Activated CD4-positive, alpha-beta memory T cell treated with anti-CD3 and anti-CD28 coated beads for 36 hours (primary cell): Measurements from ENCODE around the gene ANXA1. TPM values are rescaled to one million over a fixed set of nuclear protein-coding genes. Genes with fewer than 3 reads are reported as not detected.
"Not testable (repeated sequence)": the region's sequence is repeated elsewhere in the genome, so short reads cannot be mapped to it uniquely, and the experiment has no call there.

ENCODE experiments used
- CTCF ChIA-PET: fragments of 350-600 bp; sonication (Branson Sonifier 250); formaldehyde crosslinking; loops from one replicate; lab custom pipeline; 2021; ENCODE audit warnings: antibody characterized with exemption, inconsistent platforms; lab: Charles Lee
- POLR2A ChIA-PET: fragments of 350-600 bp; sonication (Branson Sonifier 250); formaldehyde crosslinking; loops from one replicate; lab custom pipeline; 2021; ENCODE audit warnings: antibody characterized with exemption; lab: Charles Lee
- DNase-seq: peaks from one replicate; pipeline ENCODE4 v3.0.0-alpha.2; 2020
- H3K27ac Mint-ChIP-seq: one replicate; pipeline ENCODE4 v1.8.0; 2021; ENCODE audit warnings: mixed read lengths
- H3K27me3 Mint-ChIP-seq: one replicate; pipeline ENCODE4 v1.8.0; 2021; ENCODE audit warnings: mixed read lengths
- H3K36me3 Mint-ChIP-seq: one replicate; pipeline ENCODE4 v1.8.0; 2021; ENCODE audit warnings: mixed read lengths
- H3K4me1 Mint-ChIP-seq: one replicate; pipeline ENCODE4 v1.8.0; 2021; ENCODE audit warnings: low read depth, mixed read lengths
- H3K4me3 Mint-ChIP-seq: one replicate; pipeline ENCODE4 v1.8.0; 2021; ENCODE audit warnings: mild to moderate bottlenecking, mixed read lengths
- H3K9me3 Mint-ChIP-seq: one replicate; pipeline ENCODE4 v1.8.0; 2021; ENCODE audit warnings: mixed read lengths
- intact Hi-C: fragments of 100-400 bp; cut with micrococcal nuclease; formaldehyde crosslinking; loops from one replicate; pipeline ENCODE4 v1.15.1; 2023
- total RNA-seq, 2 experiments: library from RNA; stranded (reverse); gene quantifications; one replicate each; pipeline ENCODE4 v1.2.3, GENCODE V29; 2021

ANXA1 gene, protein sequence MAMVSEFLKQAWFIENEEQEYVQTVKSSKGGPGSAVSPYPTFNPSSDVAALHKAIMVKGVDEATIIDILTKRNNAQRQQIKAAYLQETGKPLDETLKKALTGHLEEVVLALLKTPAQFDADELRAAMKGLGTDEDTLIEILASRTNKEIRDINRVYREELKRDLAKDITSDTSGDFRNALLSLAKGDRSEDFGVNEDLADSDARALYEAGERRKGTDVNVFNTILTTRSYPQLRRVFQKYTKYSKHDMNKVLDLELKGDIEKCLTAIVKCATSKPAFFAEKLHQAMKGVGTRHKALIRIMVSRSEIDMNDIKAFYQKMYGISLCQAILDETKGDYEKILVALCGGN
- total RNA-seq: 10 to 100 TPM; 67.7 to 67.9 TPM

GRCh38 chr9:73151653-73152542 is at the start of gene ANXA1:
Gene ANXA1, plus strand, starts transcription at chr9:73151865. Its CDS starts 6,671 bp downstream, at chr9:73158536.
- intact Hi-C loops: loop anchor here (1.0 to 10.0 kb wide), 10 partner anchors 26 to 1995 kb away; partner anchors contain the start of genes CARNMT1, CEMIP2, NMRK1 and OSTF1
- Mint-ChIP-seq H3K27me3 (no peaks in the 10 kb centered on the region), H3K36me3 (no peaks in the 10 kb centered on the region), H3K4me1 (peaks cover 75% of the 10 kb centered on the region), H3K4me3 (peak within 1 kb of the TSS; percentile 83), H3K27ac (peak within 1 kb of the TSS; percentile 88), H3K9me3 (no peaks in the 10 kb centered on the region)
- DNase-seq: no peak
- POLR2A ChIA-PET: interaction anchor here (1.1 to 2.7 kb wide), 4 partner anchors 17 to 36 kb away, joined by 3 to 7 read pairs (median 6); no protein-coding TSS in a partner anchor
- CTCF ChIA-PET: interaction anchor here (1.2 to 1.7 kb wide), 3 partner anchors 11 to 44 kb away, joined by 3 to 7 read pairs (median 4); no protein-coding TSS in a partner anchor

GRCh38 chr9:73104342-73104741 is 47.3 kb upstream of the ANXA1 start:
- Mint-ChIP-seq H3K36me3 (no peaks in the 10 kb centered on the region), H3K9me3 (no peaks in the 10 kb centered on the region), H3K4me3 (no peak overlapping the region), H3K4me1 (no peaks in the 10 kb centered on the region), H3K27me3 (peaks cover 3% of the 10 kb centered on the region), H3K27ac (no peak overlapping the region)
- POLR2A ChIA-PET: no interaction called here
- DNase-seq: no peak
- CTCF ChIA-PET: interaction anchor here (1.0 to 1.3 kb wide), 2 partner anchors 77 to 823 kb away, joined by 3 to 4 read pairs; no protein-coding TSS in a partner anchor
- intact Hi-C loops: no loop called here

DNA sequence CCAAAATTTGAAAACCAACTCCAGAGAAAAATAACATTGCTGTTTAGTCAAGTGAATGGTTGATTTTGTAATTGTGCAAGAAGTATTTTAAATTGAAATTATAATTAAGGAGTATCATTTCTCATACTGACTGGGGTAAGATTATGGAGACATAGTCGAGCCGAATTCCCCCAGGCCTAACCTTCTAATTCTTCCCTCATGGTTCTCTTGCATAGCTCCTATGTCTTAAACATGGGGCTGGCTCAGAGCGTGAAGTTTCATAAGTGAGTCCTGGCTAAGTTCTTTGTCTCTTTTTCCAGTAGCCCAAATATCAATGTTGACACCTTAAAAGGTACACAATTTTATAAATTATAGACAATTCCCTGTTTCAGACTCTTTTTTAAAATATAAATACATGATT is 46.7 kb upstream of the ANXA1 start:
- ChIA-PET CTCF (interaction anchor here (1.3 to 8.1 kb wide), 3 partner anchors 75 to 80 kb away, joined by 4 to 204 read pairs (median 7); no protein-coding TSS in a partner anchor), POLR2A (no interaction called here)
- Mint-ChIP-seq H3K4me3 (no peak overlapping the region), H3K9me3 (no peaks in the 10 kb centered on the region), H3K4me1 (no peaks in the 10 kb centered on the region), H3K36me3 (no peaks in the 10 kb centered on the region), H3K27me3 (peaks cover 3% of the 10 kb centered on the region), H3K27ac (no peak overlapping the region)
- intact Hi-C loops: no loop called here
- no peak for DNase-seq

- H3K9me3 Mint-ChIP-seq, H3K27me3 Mint-ChIP-seq, H3K4me1 Mint-ChIP-seq, H3K36me3 Mint-ChIP-seq, H3K4me3 Mint-ChIP-seq, H3K27ac Mint-ChIP-seq, POLR2A ChIA-PET: not testable (repeated sequence)
- intact Hi-C loops: loop anchor here (1.0 kb wide), 1 partner anchor 77 kb away; no protein-coding TSS in a partner anchor
- DNase-seq: peak; percentile 73
- CTCF ChIA-PET: interaction anchor here (0.6 to 8.1 kb wide), 38 partner anchors 9 to 316 kb away, joined by 3 to 204 read pairs (median 5); no protein-coding TSS in a partner anchor
Observed at GRCh38 chr9:73107489-73108069, 44.1 kb upstream of the ANXA1 start.

DNA sequence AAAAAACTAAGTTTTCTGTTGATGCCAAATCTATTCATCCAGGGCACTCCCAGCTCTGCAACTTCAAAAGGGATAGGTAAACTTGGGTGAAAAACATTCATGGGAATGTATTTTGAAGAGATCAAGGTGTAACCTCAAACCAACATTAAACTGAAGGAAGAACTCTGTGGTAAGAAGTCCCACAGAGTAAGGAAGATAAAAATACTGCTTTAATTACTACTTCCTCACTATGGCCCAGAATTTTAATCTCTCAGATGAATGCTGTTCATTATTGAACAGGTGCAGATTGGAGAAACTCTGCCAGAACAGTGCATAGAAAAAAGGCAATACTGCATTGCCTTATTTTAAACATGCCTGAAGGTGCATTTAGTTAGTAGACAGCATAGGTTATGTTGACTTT is 37.6 kb upstream of the ANXA1 start:
- Mint-ChIP-seq H3K27me3 (no peaks in the 10 kb centered on the region), H3K4me3 (no peak overlapping the region), H3K4me1 (peaks cover 42% of the 10 kb centered on the region), H3K36me3 (no peaks in the 10 kb centered on the region), H3K9me3 (no peaks in the 10 kb centered on the region), H3K27ac (no peak overlapping the region)
- intact Hi-C loops: no loop called here
- DNase-seq: no peak
- CTCF ChIA-PET: interaction anchor here (0.6 to 1.4 kb wide), 4 partner anchors 8 to 409 kb away, joined by 3 to 5 read pairs (median 3); no protein-coding TSS in a partner anchor
- POLR2A ChIA-PET: no interaction called here

DNA sequence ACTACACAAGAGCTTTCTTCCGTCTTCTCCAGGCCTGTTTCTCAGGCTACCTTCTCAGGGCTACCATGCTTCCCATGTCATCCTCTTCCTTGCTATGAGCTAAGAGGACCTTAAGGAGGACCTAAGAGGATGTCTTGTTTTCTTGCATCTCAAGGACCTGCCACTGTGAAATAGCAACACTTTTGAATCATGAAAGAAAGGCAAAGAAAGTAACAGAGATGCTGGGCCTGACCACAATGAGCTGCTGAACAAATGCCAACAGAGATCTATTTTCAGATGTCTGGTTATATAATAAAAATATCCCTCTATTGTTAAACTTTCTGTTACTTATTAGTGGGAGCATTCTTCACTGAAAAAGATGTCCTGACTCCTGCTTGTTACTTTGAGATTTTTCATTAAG is 36.7 kb upstream of the ANXA1 start:
- ChIA-PET CTCF (interaction anchor here (0.9 to 5.1 kb wide), 5 partner anchors 7 to 69 kb away, joined by 3 to 26 read pairs (median 4); no protein-coding TSS in a partner anchor), POLR2A (interaction anchor here (1.1 kb wide), 1 partner anchor 38 kb away, joined by 4 read pairs; no protein-coding TSS in a partner anchor)
- intact Hi-C loops: loop anchor here (5.0 kb wide), 2 partner anchors 588 to 1657 kb away; no protein-coding TSS in a partner anchor
- peaks cover 42% of the 10 kb centered on the region for H3K4me1 Mint-ChIP-seq
- DNase-seq: no peak
- no peak overlapping the region for H3K27ac Mint-ChIP-seq
- H3K4me3 Mint-ChIP-seq: no peak overlapping the region
- H3K27me3 Mint-ChIP-seq: no peaks in the 10 kb centered on the region
- no peaks in the 10 kb centered on the region for H3K9me3 Mint-ChIP-seq
- no peaks in the 10 kb centered on the region for H3K36me3 Mint-ChIP-seq

DNA sequence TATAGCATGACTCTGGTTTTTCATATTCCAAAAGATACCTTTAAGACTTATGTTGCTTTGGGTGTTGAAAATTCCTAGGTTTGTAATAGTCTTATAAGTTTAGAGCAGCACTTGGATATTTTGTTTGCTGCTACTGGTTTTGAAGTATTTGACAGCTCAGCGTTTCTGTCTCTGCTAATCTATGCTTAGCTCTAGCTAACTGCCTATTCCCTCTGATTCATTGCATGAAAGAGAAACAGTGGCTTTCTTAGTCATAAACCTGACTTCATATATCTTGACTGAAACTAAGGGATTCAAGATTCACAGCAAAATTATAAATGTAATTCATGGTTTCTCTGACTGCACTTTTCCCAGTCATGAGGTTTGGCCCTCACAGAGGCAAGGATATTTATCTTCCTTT is 35.6 kb upstream of the ANXA1 start:
- intact Hi-C loops: loop anchor here (1.0 to 5.0 kb wide), 7 partner anchors 16 to 1656 kb away; no protein-coding TSS in a partner anchor
- ChIA-PET POLR2A (interaction anchor here (1.1 to 2.0 kb wide), 3 partner anchors 15 to 37 kb away, joined by 4 to 10 read pairs (median 7); no protein-coding TSS in a partner anchor), CTCF (interaction anchor here (1.0 to 5.1 kb wide), 5 partner anchors 9 to 66 kb away, joined by 3 to 26 read pairs (median 4); no protein-coding TSS in a partner anchor)
- no peak overlapping the region for H3K4me3 Mint-ChIP-seq
- H3K4me1 Mint-ChIP-seq: peaks cover 42% of the 10 kb centered on the region
- H3K36me3 Mint-ChIP-seq: no peaks in the 10 kb centered on the region
- H3K27me3 Mint-ChIP-seq: no peaks in the 10 kb centered on the region
- H3K9me3 Mint-ChIP-seq: no peaks in the 10 kb centered on the region
- no peak overlapping the region for H3K27ac Mint-ChIP-seq
- no peak for DNase-seq

GRCh38 chr9:73116880-73117279 is 34.8 kb upstream of the ANXA1 start:
- DNase-seq: no peak
- intact Hi-C loops: loop anchor here (1.0 to 5.0 kb wide), 7 partner anchors 15 to 1655 kb away; no protein-coding TSS in a partner anchor
- ChIA-PET CTCF (interaction anchor here (0.6 to 5.1 kb wide), 6 partner anchors 9 to 1826 kb away, joined by 3 to 26 read pairs (median 4); no protein-coding TSS in a partner anchor), POLR2A (interaction anchor here (1.7 to 2.0 kb wide), 2 partner anchors 14 to 32 kb away, joined by 7 to 10 read pairs; no protein-coding TSS in a partner anchor)
- Mint-ChIP-seq H3K36me3 (no peaks in the 10 kb centered on the region), H3K27ac (no peak overlapping the region), H3K27me3 (no peaks in the 10 kb centered on the region), H3K4me1 (peaks cover 48% of the 10 kb centered on the region), H3K4me3 (no peak overlapping the region), H3K9me3 (no peaks in the 10 kb centered on the region)

GRCh38 chr9:73118286-73118685 is 33.4 kb upstream of the ANXA1 start:
- H3K4me1 Mint-ChIP-seq: peaks cover 49% of the 10 kb centered on the region
- POLR2A ChIA-PET: interaction anchor here (2.0 kb wide), 1 partner anchor 13 kb away, joined by 10 read pairs; no protein-coding TSS in a partner anchor
- intact Hi-C loops: loop anchor here (5.0 kb wide), 2 partner anchors 591 to 1654 kb away; no protein-coding TSS in a partner anchor
- no peaks in the 10 kb centered on the region for H3K27me3 Mint-ChIP-seq
- H3K4me3 Mint-ChIP-seq: no peak overlapping the region
- H3K9me3 Mint-ChIP-seq: no peaks in the 10 kb centered on the region
- no peak overlapping the region for H3K27ac Mint-ChIP-seq
- no peak for DNase-seq
- CTCF ChIA-PET: interaction anchor here (1.5 to 5.1 kb wide), 2 partner anchors 11 to 12 kb away, joined by 3 to 26 read pairs; no protein-coding TSS in a partner anchor
- H3K36me3 Mint-ChIP-seq: no peaks in the 10 kb centered on the region

DNA sequence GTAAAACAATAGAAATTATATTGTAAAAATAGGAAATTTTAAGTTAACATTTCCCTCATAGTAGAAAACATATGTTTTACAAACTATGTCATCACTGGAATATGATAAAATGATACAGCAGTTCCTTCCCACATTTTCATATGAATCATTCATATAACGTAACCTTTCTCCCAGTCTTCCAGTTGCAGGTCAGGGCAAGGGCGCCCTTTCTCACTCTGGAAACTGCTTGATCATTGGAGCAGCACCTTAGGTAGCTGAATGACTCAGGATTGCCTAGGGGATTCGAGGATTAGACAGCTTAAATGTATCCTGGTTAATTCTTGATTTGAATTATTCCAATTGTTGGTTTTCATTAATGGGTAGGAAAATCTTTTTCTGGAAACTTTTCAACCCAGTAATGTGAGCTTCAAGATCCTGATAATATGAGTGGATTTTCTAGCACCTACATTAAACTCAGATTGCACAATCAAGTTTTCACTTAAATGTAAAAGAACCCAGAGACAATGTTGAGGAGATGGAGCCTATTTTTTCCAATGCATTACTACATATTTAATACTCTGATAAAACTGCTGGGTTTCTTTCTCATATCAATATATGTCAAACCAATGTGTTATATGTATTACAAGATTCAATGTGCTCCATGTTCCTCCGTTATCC is 32.6 kb upstream of the ANXA1 start:
- no peaks in the 10 kb centered on the region for H3K36me3 Mint-ChIP-seq
- POLR2A ChIA-PET: no interaction called here
- intact Hi-C loops: loop anchor here (5.0 kb wide), 2 partner anchors 592 to 1653 kb away; no protein-coding TSS in a partner anchor
- no peak for DNase-seq
- no peaks in the 10 kb centered on the region for H3K9me3 Mint-ChIP-seq
- H3K4me3 Mint-ChIP-seq: no peak overlapping the region
- H3K27me3 Mint-ChIP-seq: no peaks in the 10 kb centered on the region
- no peak overlapping the region for H3K27ac Mint-ChIP-seq
- H3K4me1 Mint-ChIP-seq: peaks cover 47% of the 10 kb centered on the region
- CTCF ChIA-PET: interaction anchor here (5.1 kb wide), 1 partner anchor 12 kb away, joined by 26 read pairs; no protein-coding TSS in a partner anchor
